ENCODE results near the gene BAIAP2L2.

The BAIAP2L2 gene

DNA sequence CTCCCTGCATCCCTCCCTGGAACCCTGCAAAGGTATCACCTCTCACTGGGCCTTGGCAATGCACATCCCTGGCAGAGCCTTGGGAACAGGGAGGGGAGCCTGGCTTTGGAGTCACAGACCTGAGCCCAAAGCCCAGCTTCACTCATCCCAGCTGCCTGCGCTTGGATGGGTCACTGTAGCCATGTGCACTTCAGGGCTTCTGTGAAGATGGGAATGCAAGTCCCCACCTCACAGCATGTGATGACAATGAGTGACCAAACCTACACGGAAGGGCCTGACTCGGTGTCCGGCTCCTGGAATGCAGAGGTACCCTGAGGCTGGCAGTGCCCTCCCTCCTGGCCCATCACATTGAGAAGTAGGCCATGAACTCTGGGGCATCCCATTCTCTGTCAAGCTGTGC is 22.8 kb upstream of the BAIAP2L2 start:
- Histone ChIP-seq H4K8ac (ENCODE audit: low read length) (no peak overlapping the region), H2BK15ac (ENCODE audit: low read depth, poor library complexity, severe bottlenecking) (no peak overlapping the region), H2AFZ (ENCODE audit: low read depth, low read length) (no peak overlapping the region), H3K4me3 (ENCODE audit: insufficient read depth in 1 of 2, low read depth in 1 of 2, low read length in 2 of 2) (peak overlapping the region in 1 of 2 experiments; percentile 22), H2BK5ac (ENCODE audit: low read depth, low read length, poor library complexity, severe bottlenecking) (no peak overlapping the region), H3K14ac (ENCODE audit: low read length in 2 of 2) (no peak overlapping the region), H3K79me1 (replicated peaks; ENCODE audit: low read length, poor library complexity, severe bottlenecking) (no peaks in the 10 kb centered on the region), H3K18ac (ENCODE audit: low read depth in 1 of 2, low read length in 2 of 2) (no peak overlapping the region), H3K4me2 (ENCODE audit: low read length, poor library complexity, severe bottlenecking) (no peak overlapping the region), H3K4me1 (ENCODE audit: control insufficient read depth, insufficient read depth, low read depth, low read length) (peaks cover 9% of the 10 kb centered on the region), H3K27me3 (ENCODE audit: control insufficient read depth in 1 of 2, insufficient read depth in 1 of 2, low read length in 2 of 2) (no peaks in the 10 kb centered on the region), H3K23ac (ENCODE audit: low read length in 2 of 2) (no peak overlapping the region), H2BK12ac (ENCODE audit: low read length in 2 of 2) (no peak overlapping the region), H3K27ac (ENCODE audit: low read length, poor library complexity, severe bottlenecking) (no peak overlapping the region), H3K36me3 (ENCODE audit: control insufficient read depth in 1 of 2, insufficient read depth in 2 of 2, low read depth in 1 of 2, low read length in 2 of 2) (peaks cover 0 to 47% of the 10 kb centered on the region in 2 experiments), H4K91ac (ENCODE audit: low read length) (no peak overlapping the region), H3K4ac (ENCODE audit: low read depth in 1 of 2, low read length in 2 of 2) (no peak overlapping the region), H2BK120ac (ENCODE audit: low read depth, low read length) (no peak overlapping the region), H3K9ac (ENCODE audit: low read length) (no peak overlapping the region), H3K9me3 (ENCODE audit: control insufficient read depth, low read length) (no peaks in the 10 kb centered on the region), H2AK5ac (ENCODE audit: low read length, severe bottlenecking) (no peak overlapping the region)
- 98% methylated on average over 4 of the region's 4 CpGs for WGBS
- DNase-seq, result no peak

DNA sequence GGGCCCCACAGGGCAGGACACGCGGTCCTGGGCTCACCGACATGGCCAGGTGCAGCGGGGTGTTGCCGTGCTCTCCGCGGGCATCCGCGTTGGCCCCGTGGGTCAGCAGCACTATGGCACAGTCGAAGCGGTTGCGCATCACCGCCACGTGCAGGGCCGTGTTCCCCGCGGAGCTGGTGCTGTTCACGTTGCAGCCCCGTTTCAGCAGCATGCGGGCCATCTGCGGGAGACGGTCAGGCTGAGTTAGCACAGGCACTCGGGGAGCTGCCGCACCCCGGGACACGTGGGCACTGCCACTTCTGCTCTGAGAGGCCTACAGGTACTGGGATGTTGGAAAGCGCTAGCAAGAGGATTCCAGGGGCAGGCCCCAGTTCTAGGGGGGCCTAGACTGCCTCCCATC is 22.3 kb upstream of the BAIAP2L2 start:
- Histone ChIP-seq H2AK5ac (ENCODE audit: low read length, severe bottlenecking) (no peak overlapping the region), H3K18ac (ENCODE audit: low read depth in 1 of 2, low read length in 2 of 2) (no peak overlapping the region), H2BK12ac (ENCODE audit: low read length in 2 of 2) (no peak overlapping the region), H2BK120ac (ENCODE audit: low read depth, low read length) (no peak overlapping the region), H2AFZ (ENCODE audit: low read depth, low read length) (no peak overlapping the region), H3K4ac (ENCODE audit: low read depth in 1 of 2, low read length in 2 of 2) (no peak overlapping the region), H3K9ac (ENCODE audit: low read length) (no peak overlapping the region), H2BK5ac (ENCODE audit: low read depth, low read length, poor library complexity, severe bottlenecking) (no peak overlapping the region), H3K4me2 (ENCODE audit: low read length, poor library complexity, severe bottlenecking) (no peak overlapping the region), H3K9me3 (ENCODE audit: control insufficient read depth, low read length) (no peaks in the 10 kb centered on the region), H3K79me1 (replicated peaks; ENCODE audit: low read length, poor library complexity, severe bottlenecking) (no peaks in the 10 kb centered on the region), H4K91ac (ENCODE audit: low read length) (no peak overlapping the region), H3K27ac (ENCODE audit: low read length, poor library complexity, severe bottlenecking) (no peak overlapping the region), H3K36me3 (ENCODE audit: control insufficient read depth in 1 of 2, insufficient read depth in 2 of 2, low read depth in 1 of 2, low read length in 2 of 2) (peaks cover 0 to 47% of the 10 kb centered on the region in 2 experiments), H3K14ac (ENCODE audit: low read length in 2 of 2) (peak overlapping the region in 1 of 2 experiments; percentile 1), H3K27me3 (ENCODE audit: control insufficient read depth in 1 of 2, insufficient read depth in 1 of 2, low read length in 2 of 2) (no peaks in the 10 kb centered on the region), H2BK15ac (ENCODE audit: low read depth, poor library complexity, severe bottlenecking) (no peak overlapping the region), H3K4me1 (ENCODE audit: control insufficient read depth, insufficient read depth, low read depth, low read length) (peaks cover 9% of the 10 kb centered on the region), H3K4me3 (ENCODE audit: insufficient read depth in 1 of 2, low read depth in 1 of 2, low read length in 2 of 2) (no peak overlapping the region), H3K23ac (ENCODE audit: low read length in 2 of 2) (no peak overlapping the region), H4K8ac (ENCODE audit: low read length) (no peak overlapping the region)
- DNase-seq, result no peak
- 96% methylated on average over 28 of the region's 28 CpGs for WGBS

DNA sequence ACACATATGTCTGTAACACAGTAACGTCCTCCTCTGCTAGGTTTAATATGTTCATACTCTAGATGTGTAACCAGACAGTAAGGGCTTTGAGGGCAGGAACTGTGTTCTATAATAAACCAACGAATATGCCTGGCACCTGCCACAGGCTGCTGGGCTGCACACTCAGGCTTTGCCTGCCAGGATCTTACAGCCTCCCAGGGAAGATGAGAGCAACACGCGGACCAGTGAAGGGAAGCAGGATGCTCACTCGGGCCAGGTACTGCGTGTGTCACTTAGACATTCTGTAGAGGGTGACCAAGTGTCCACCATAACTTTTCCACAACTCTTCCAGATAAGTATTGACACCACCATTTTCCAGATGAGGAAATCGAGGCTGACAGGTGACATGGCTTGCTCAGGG is 21.7 kb upstream of the BAIAP2L2 start:
- Histone ChIP-seq H3K4ac (ENCODE audit: low read depth in 1 of 2, low read length in 2 of 2) (no peak overlapping the region), H3K23ac (ENCODE audit: low read length in 2 of 2) (no peak overlapping the region), H3K9me3 (ENCODE audit: control insufficient read depth, low read length) (no peaks in the 10 kb centered on the region), H2BK15ac (ENCODE audit: low read depth, poor library complexity, severe bottlenecking) (no peak overlapping the region), H3K9ac (ENCODE audit: low read length) (no peak overlapping the region), H3K4me1 (ENCODE audit: control insufficient read depth, insufficient read depth, low read depth, low read length) (peaks cover 9% of the 10 kb centered on the region), H3K27ac (ENCODE audit: low read length, poor library complexity, severe bottlenecking) (no peak overlapping the region), H4K91ac (ENCODE audit: low read length) (no peak overlapping the region), H2BK12ac (ENCODE audit: low read length in 2 of 2) (no peak overlapping the region), H3K36me3 (ENCODE audit: control insufficient read depth in 1 of 2, insufficient read depth in 2 of 2, low read depth in 1 of 2, low read length in 2 of 2) (peaks cover 0 to 50% of the 10 kb centered on the region in 2 experiments), H3K27me3 (ENCODE audit: control insufficient read depth in 1 of 2, insufficient read depth in 1 of 2, low read length in 2 of 2) (no peaks in the 10 kb centered on the region), H3K4me2 (ENCODE audit: low read length, poor library complexity, severe bottlenecking) (no peak overlapping the region), H3K79me1 (replicated peaks; ENCODE audit: low read length, poor library complexity, severe bottlenecking) (no peaks in the 10 kb centered on the region), H3K18ac (ENCODE audit: low read depth in 1 of 2, low read length in 2 of 2) (no peak overlapping the region), H3K4me3 (ENCODE audit: insufficient read depth in 1 of 2, low read depth in 1 of 2, low read length in 2 of 2) (no peak overlapping the region), H4K8ac (ENCODE audit: low read length) (no peak overlapping the region), H2BK120ac (ENCODE audit: low read depth, low read length) (no peak overlapping the region), H2BK5ac (ENCODE audit: low read depth, low read length, poor library complexity, severe bottlenecking) (no peak overlapping the region), H2AFZ (ENCODE audit: low read depth, low read length) (no peak overlapping the region), H2AK5ac (ENCODE audit: low read length, severe bottlenecking) (no peak overlapping the region), H3K14ac (ENCODE audit: low read length in 2 of 2) (no peak overlapping the region)
- DNase-seq, result no peak
- WGBS, result 92% methylated on average over 6 of the region's 7 CpGs

DNA sequence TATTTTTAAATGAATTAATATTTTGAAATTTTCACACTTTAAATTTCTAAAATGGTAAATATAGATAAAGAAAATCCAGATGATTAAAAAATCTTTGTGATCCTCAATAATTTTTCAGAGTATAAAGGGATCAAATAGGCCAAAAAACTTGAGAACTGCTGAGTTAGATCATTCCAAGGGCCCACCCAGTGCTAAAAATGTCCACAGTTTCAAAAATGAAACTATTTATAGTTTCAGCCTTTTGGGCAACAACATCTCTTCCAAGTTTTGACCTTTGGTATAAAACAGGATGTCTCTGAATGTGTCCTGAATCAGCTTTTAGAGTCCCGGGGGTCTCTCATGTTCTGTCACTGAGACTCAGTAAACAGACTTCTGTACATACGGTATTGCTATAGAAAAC is 20.9 kb upstream of the BAIAP2L2 start:
- Histone ChIP-seq H3K4me3 (ENCODE audit: insufficient read depth in 1 of 2, low read depth in 1 of 2, low read length in 2 of 2) (no peak overlapping the region), H3K9ac (ENCODE audit: low read length) (no peak overlapping the region), H3K79me1 (replicated peaks; ENCODE audit: low read length, poor library complexity, severe bottlenecking) (no peaks in the 10 kb centered on the region), H3K27me3 (ENCODE audit: control insufficient read depth in 1 of 2, insufficient read depth in 1 of 2, low read length in 2 of 2) (no peaks in the 10 kb centered on the region), H2BK15ac (ENCODE audit: low read depth, poor library complexity, severe bottlenecking) (no peak overlapping the region), H3K27ac (ENCODE audit: low read length, poor library complexity, severe bottlenecking) (no peak overlapping the region), H2BK120ac (ENCODE audit: low read depth, low read length) (no peak overlapping the region), H3K4me1 (ENCODE audit: control insufficient read depth, insufficient read depth, low read depth, low read length) (peaks cover 9% of the 10 kb centered on the region), H3K4ac (ENCODE audit: low read depth in 1 of 2, low read length in 2 of 2) (no peak overlapping the region), H4K8ac (ENCODE audit: low read length) (no peak overlapping the region), H3K36me3 (ENCODE audit: control insufficient read depth in 1 of 2, insufficient read depth in 2 of 2, low read depth in 1 of 2, low read length in 2 of 2) (peaks cover 0 to 53% of the 10 kb centered on the region in 2 experiments), H3K4me2 (ENCODE audit: low read length, poor library complexity, severe bottlenecking) (no peak overlapping the region), H3K18ac (ENCODE audit: low read depth in 1 of 2, low read length in 2 of 2) (no peak overlapping the region), H3K9me3 (ENCODE audit: control insufficient read depth, low read length) (no peaks in the 10 kb centered on the region), H3K23ac (ENCODE audit: low read length in 2 of 2) (no peak overlapping the region), H2AK5ac (ENCODE audit: low read length, severe bottlenecking) (no peak overlapping the region), H4K91ac (ENCODE audit: low read length) (no peak overlapping the region), H2BK5ac (ENCODE audit: low read depth, low read length, poor library complexity, severe bottlenecking) (no peak overlapping the region), H2BK12ac (ENCODE audit: low read length in 2 of 2) (no peak overlapping the region), H3K14ac (ENCODE audit: low read length in 2 of 2) (no peak overlapping the region), H2AFZ (ENCODE audit: low read depth, low read length) (no peak overlapping the region)
- no peak for DNase-seq
- 83% methylated on average over 2 of the region's 2 CpGs for WGBS
